GM12878 (cell line): ENCODE measurements around the gene NPAS2. TPM values are rescaled to one million over a fixed set of nuclear protein-coding genes. Genes with fewer than 3 reads are reported as not detected.

Experiments
- ATAC-seq: fragments of 200-7000 bp; cut with Tn5 transposase; 3 replicates; pipeline ENCODE4 v1.9.1; 2020; ENCODE audit warnings: mild to moderate bottlenecking, moderate library complexity
- BruUV-seq: library from RNA; stranded (reverse); fragments of 400-500 nt; replicated peaks from 2 replicates; lab custom pipeline; 2021; lab: Mats Ljungman, UMichigan
- CTCF ChIA-PET: fragments of 300-600 bp; sonication (Branson Sonifier 250); formaldehyde crosslinking; extraction: SDS; loops from one replicate; lab custom pipeline; 2021; ENCODE audit warnings: inconsistent platforms; lab: Yijun Ruan, JAX
- POLR2A ChIA-PET: fragments of 350-600 bp; formaldehyde crosslinking; extraction: SDS; loops from one replicate; lab custom pipeline; 2021; ENCODE audit warnings: inconsistent platforms; lab: Charles Lee
- RAD21 ChIA-PET: fragments of 300-600 bp; sonication (Branson Sonifier 250); formaldehyde crosslinking; loops from one replicate; lab custom pipeline; 2023; ENCODE audit warnings: antibody characterized with exemption; ENCODE audit not compliant: unreplicated experiment; lab: Charles Lee
- SMC1A ChIA-PET: fragments of 300-600 bp; sonication (Branson Sonifier 250); formaldehyde crosslinking; loops from one replicate; lab custom pipeline; 2023; ENCODE audit not compliant: unreplicated experiment, uncharacterized antibody; lab: Charles Lee
- DNase-seq: peaks from one replicate; pipeline ENCODE4 v3.0.0-alpha.2; 2011; ENCODE audit warnings: low read depth, low spot score
- FAIRE-seq: peaks from 3 replicates; lab custom pipeline; 2011; peaks lifted over from hg19 to GRCh38; lab: Jason Lieb, UNC
- H2AFZ ChIP-seq: 2 replicates; pipeline ENCODE4 v1.6.0; 2011; ENCODE audit warnings: low read depth, low read length, control low read depth; ENCODE audit not compliant: control insufficient read depth
- H3K27ac ChIP-seq: 2 replicates; pipeline ENCODE4 v1.5.1; 2011; ENCODE audit warnings: control low read depth; ENCODE audit not compliant: control insufficient read depth, insufficient read depth
- H3K27me3 ChIP-seq, 2 experiments: replicated peaks in 1 of 2; 2 replicates each; pipeline versions ENCODE4 v1.6.0 to v1.6.1; 2011; ENCODE audit warnings: low read length in 1 of 2; ENCODE audit not compliant: control insufficient read depth in 2 of 2, insufficient read depth in 2 of 2
- H3K36me3 ChIP-seq, 2 experiments: 2 replicates each; pipeline ENCODE4 v1.5.1; 2011; ENCODE audit warnings: low read length in 1 of 2; ENCODE audit not compliant: control insufficient read depth in 2 of 2, insufficient read depth in 2 of 2
- H3K4me1 ChIP-seq: 2 replicates; pipeline ENCODE4 v1.6.1; 2011; ENCODE audit warnings: mild to moderate bottlenecking, low read length, moderate library complexity, mixed read lengths; ENCODE audit not compliant: control insufficient read depth, insufficient read depth
- H3K4me2 ChIP-seq: 2 replicates; pipeline ENCODE4 v1.6.0; 2011; ENCODE audit warnings: control low read depth; ENCODE audit not compliant: control insufficient read depth, insufficient read depth
- H3K4me3 ChIP-seq: fragments of 200-600 bp; sonication (generic); 2 replicates; pipeline ENCODE4 v1.5.1; 2016
- H3K79me2 ChIP-seq: 2 replicates; pipeline ENCODE4 v1.6.0; 2011; ENCODE audit warnings: low read length; ENCODE audit not compliant: control insufficient read depth, insufficient read depth
- H3K9ac ChIP-seq: 2 replicates; pipeline ENCODE4 v1.8.0; 2011; ENCODE audit warnings: low read length, control low read depth, mixed read lengths; ENCODE audit not compliant: control insufficient read depth, insufficient read depth
- H3K9me3 ChIP-seq: replicated peaks from 3 replicates; pipeline ENCODE4 v1.5.1; 2011; ENCODE audit warnings: mild to moderate bottlenecking, low read length; ENCODE audit not compliant: control insufficient read depth, insufficient read depth
- H4K20me1 ChIP-seq: 2 replicates; pipeline ENCODE4 v1.6.0; 2011; ENCODE audit not compliant: control insufficient read depth, insufficient read depth
- BHLHE40 ChIP-seq, 2 experiments: fragments of 450-650 bp in 1 of 2; IDR thresholded peaks; 2 replicates each; pipeline ENCODE4 v1.6.1; 2011 to 2017; ENCODE audit warnings: low read depth in 2 of 2, borderline replicate concordance in 1 of 2, improper control_type of control experiment in 1 of 2, low read length in 1 of 2, mild to moderate bottlenecking in 1 of 2
- EED ChIP-seq: sonication (generic); IDR thresholded peaks from 2 replicates; pipeline ENCODE4 v1.6.1; 2016; ENCODE audit warnings: antibody characterized with exemption, low read depth
- FOXK2 ChIP-seq: fragments of 450-650 bp; IDR thresholded peaks from 2 replicates; pipeline ENCODE4 v1.6.1; 2017; ENCODE audit warnings: mild to moderate bottlenecking, moderate library complexity
- HDAC6 ChIP-seq: fragments of 200-600 bp; sonication (generic); IDR thresholded peaks from one replicate; pipeline ENCODE4 v1.8.0; 2017; ENCODE audit warnings: antibody characterized with exemption; ENCODE audit not compliant: unreplicated experiment
- SMAD5 ChIP-seq: IDR thresholded peaks from 2 replicates; pipeline ENCODE4 v1.6.1; 2016; ENCODE audit warnings: antibody characterized with exemption, low read depth
- TARDBP ChIP-seq: IDR thresholded peaks from 2 replicates; pipeline ENCODE4 v1.6.1; 2016; ENCODE audit warnings: borderline replicate concordance
- ZNF384 ChIP-seq: IDR thresholded peaks from 2 replicates; pipeline ENCODE4 v1.6.1; 2012; ENCODE audit warnings: low read depth, mild to moderate bottlenecking, low read length, improper control_type of control experiment, borderline replicate concordance
- WGBS: methylation state at CpG from one replicate; pipeline ENCODE4 v1.1.6; 2016; ENCODE audit warnings: low lambda C conversion rate; ENCODE audit not compliant: insufficient replicate concordance, insufficient coverage; ENCODE audit errors: missing lambda C conversion rate; 5-methylcytosine and 5-hydroxymethylcytosine counted together
- in situ Hi-C: fragments of 300-500 bp; cut with MboI; formaldehyde crosslinking; loops from 9 replicates; pipeline ENCODE4 v1.14.3; 2018; ENCODE audit warnings: mixed read lengths
- intact Hi-C: fragments of 100-400 bp; cut with micrococcal nuclease; formaldehyde crosslinking; loops from one replicate; pipeline ENCODE4 v1.14.2; 2022; ENCODE audit not compliant: unreplicated experiment
- polyA plus RNA-seq, 11 experiments: library from polyadenylated mRNA; depleted of rRNA in 4 of 11; unstranded in 6 of 11; stranded (reverse) in 5 of 11; fragments of >200 nt; fragmentation: Nextera tagmentation in 4 of 11; fragmentation: Illumina TruSeq in 1 of 11; extraction: Ambion mirVana in 4 of 11; extraction: Trizol in 1 of 11; gene quantifications; 1 replicate in 1 of 11; 2 replicates in 10 of 11; pipeline versions ENCODE4 v1.2.1 to v1.2.3, GENCODE V29; 2011 to 2016; ENCODE audit warnings: inconsistent platforms in 2 of 11, missing spikeins in 2 of 11, low read depth in 1 of 11
- total RNA-seq, 4 experiments: library from RNA; depleted of rRNA in 3 of 4; stranded (reverse); fragments of >200 nt in 3 of 4; fragmentation: Illumina TruSeq in 1 of 4; extraction: Trizol in 1 of 4; gene quantifications; 2 replicates each; pipeline versions ENCODE4 v1.2.1 to v1.2.3, GENCODE V29; 2013 to 2021

Gene NPAS2
- total and polyA plus RNA-seq, 10 of the 15 experiments (the other 5 are each of a cell fraction or from before 2014, with no cell fraction given), result 0.08 TPM; not detected in 9

GRCh38 chr2:100992262-100992661, 172.3 kb downstream of the NPAS2 start:
- SMC1A ChIA-PET, result no interaction called here
- Histone ChIP-seq H3K9me3 (no peaks in the 10 kb centered on the region), H3K4me2 (no peak overlapping the region), H3K36me3 (no peaks in the 10 kb centered on the region), H3K4me1 (no peaks in the 10 kb centered on the region), H2AFZ (no peak overlapping the region; the same call in 1 of the 2 replicates), H3K4me3 (no peak overlapping the region)
- DNase-seq, result no peak
- no TSS peak for BruUV-seq
- intact Hi-C loops, result no loop called here
- WGBS, result 38% methylated on average over 6 of the region's 6 CpGs
- peak in 1 of 2 experiments; percentile 48; a peak in 1 of 4 replicates for TF ChIP-seq BHLHE40 (IDR thresholded peaks at IDR 0.05; ENCODE audit: borderline replicate concordance in 1 of 2, low read depth in 2 of 2, low read length in 1 of 2)
- TF ChIP-seq SMAD5, result no peak
- TF ChIP-seq, all 136 proteins: peak for 1
- no peak for ATAC-seq
- Histone ChIP-seq H4K20me1 (no peaks in the 10 kb centered on the region), H3K27me3 (no peaks in the 10 kb centered on the region), H3K27ac (no peak overlapping the region), H3K79me2 (no peaks in the 10 kb centered on the region), H3K9ac (no peak overlapping the region)
- in situ Hi-C loops, result loop anchor here (10.0 kb wide), 1 partner anchor 397 kb away; no protein-coding TSS in a partner anchor
- ChIA-PET CTCF (no interaction called here), POLR2A (no interaction called here), RAD21 (no interaction called here)
- no peak for FAIRE-seq

GRCh38 chr2:100993294-100993693, 173.4 kb downstream of the NPAS2 start:
- Histone ChIP-seq H3K79me2 (no peaks in the 10 kb centered on the region), H3K27ac (no peak overlapping the region), H2AFZ (no peak overlapping the region), H3K4me3 (no peak overlapping the region), H3K4me1 (no peaks in the 10 kb centered on the region), H3K4me2 (no peak overlapping the region), H3K27me3 (no peaks in the 10 kb centered on the region; a peak in 1 of 4 replicates), H3K9me3 (no peaks in the 10 kb centered on the region), H4K20me1 (no peaks in the 10 kb centered on the region), H3K9ac (no peak overlapping the region), H3K36me3 (no peaks in the 10 kb centered on the region)
- intact Hi-C loops, result no loop called here
- 67% methylated on average over 17 of the region's 17 CpGs for WGBS
- DNase-seq, result no peak
- in situ Hi-C loops, result loop anchor here (10.0 kb wide), 1 partner anchor 398 kb away; no protein-coding TSS in a partner anchor
- RAD21 ChIA-PET, result no interaction called here
- BruUV-seq, result no TSS peak
- no peak for FAIRE-seq
- ATAC-seq, result no peak
- TF ChIP-seq HDAC6 (no peak), FOXK2 (no peak), TARDBP (no peak), EED (no peak), ZNF384 (no peak)
- POLR2A ChIA-PET, result no interaction called here
- CTCF ChIA-PET, result no interaction called here
- SMC1A ChIA-PET, result interaction anchor here (0.6 kb wide), 1 partner anchor 423 kb away, joined by 3 read pairs; no protein-coding TSS in a partner anchor
